GM12892 (cell line): ENCODE results near the gene NBEA.

Experiments used
- POLR2A ChIP-seq: IDR thresholded peaks from 2 replicates; pipeline ENCODE4 v1.6.1; 2011; ENCODE audit warnings: low read depth, low read length, control low read depth
- POLR2AphosphoS5 ChIP-seq: IDR thresholded peaks from 2 replicates; pipeline ENCODE4 v1.6.1; 2011; ENCODE audit warnings: low read depth, low read length, control low read depth

- TF ChIP-seq POLR2A (no peak), POLR2AphosphoS5 (no peak)
These were observed 28.9 kb downstream of the NBEA start for GRCh38 chr13:34970961-34971360.
